SH-SY5Y (cell line): Measurements from ENCODE around the gene RPS6KB1.

ENCODE experiments used
- GATA2 ChIP-seq: IDR thresholded peaks from 2 replicates; pipeline ENCODE4 v1.6.1; 2011; ENCODE audit warnings: mild to moderate bottlenecking, low read depth, low read length
- GATA3 ChIP-seq: IDR thresholded peaks from 2 replicates; pipeline ENCODE4 v1.6.1; 2011; ENCODE audit warnings: low read depth, mild to moderate bottlenecking, low read length, moderate library complexity

- TF ChIP-seq GATA2, result no peak
- TF ChIP-seq GATA3, result no peak
Measured at GRCh38 chr17:59897090-59897489, 4.2 kb downstream of the RPS6KB1 start.
